Measurements from ENCODE around the gene ELAC2. TPM values are rescaled to one million over a fixed set of nuclear protein-coding genes. Genes with fewer than 3 reads are reported as not detected.

The ELAC2 gene
- total and polyA plus RNA-seq, 2 of the 4 experiments (the other 2 are of a cell fraction): 75.2 to 80.7 TPM

GRCh38 chr17:13002761-13003453 lies 14.9 kb downstream of the ELAC2 start:
- TF ChIP-seq CTCF (conservative IDR thresholded peaks at IDR 0.05; ENCODE audit: low read depth, low read length) (peak; percentile 83), MXI1 (IDR thresholded peaks at IDR 0.05; ENCODE audit: borderline replicate concordance, low read depth, low read length) (no peak), RAD21 (IDR thresholded peaks at IDR 0.05; ENCODE audit: low read length) (peak; percentile 88), MAZ (IDR thresholded peaks at IDR 0.05; ENCODE audit: borderline replicate concordance, low read depth, low read length) (no peak), SMC3 (IDR thresholded peaks at IDR 0.05; ENCODE audit: low read depth, low read length) (peak; percentile 80)
- no peak overlapping the region for H3K14ac ChIP-seq (replicated peaks; ENCODE audit: low read depth, low read length)
- no CpG with 5 or more reads among the region's 15 CpGs for WGBS, 2 experiments (ENCODE audit: extremely low coverage in 2 of 2, insufficient read length in 1 of 2)
- H3K4me1 ChIP-seq (ENCODE audit: control insufficient read depth, insufficient read depth, low read length): no peaks in the 10 kb centered on the region
- H2BK15ac ChIP-seq (ENCODE audit: low read depth, low read length): no peak overlapping the region
- no peak overlapping the region for H2AK5ac ChIP-seq (ENCODE audit: low read depth, low read length)
- peak overlapping the region in 1 of 2 experiments; percentile 46; a peak in 1 of 4 replicates for H4K8ac ChIP-seq (ENCODE audit: low read depth in 2 of 2, low read length in 2 of 2)
- no peaks in the 10 kb centered on the region for H3K9me3 ChIP-seq (ENCODE audit: control insufficient read depth, insufficient read depth, low read length)
- DNase-seq (peak; percentile 77), ATAC-seq (ENCODE audit: low read depth) (peak; percentile 95)
- no peaks in the 10 kb centered on the region for H3K27me3 ChIP-seq (ENCODE audit: control insufficient read depth, insufficient read depth, low read length)
- H4K20me1 ChIP-seq (ENCODE audit: insufficient read depth, low read length): peaks cover 9% of the 10 kb centered on the region; the same call in 1 of the 2 replicates
- peaks cover 52% of the 10 kb centered on the region for H3K36me3 ChIP-seq (ENCODE audit: control insufficient read depth, insufficient read depth, low read length)
- ChIA-PET POLR2A (ENCODE audit: unreplicated experiment) (no interaction called here), CTCF (interaction anchor here (0.7 to 1.1 kb wide), 2 partner anchors 10 to 19 kb away, joined by 3 read pairs; no protein-coding TSS in a partner anchor)
- no peak overlapping the region for H2AFZ ChIP-seq (replicated peaks; ENCODE audit: low read length, poor library complexity)
- no peak overlapping the region for H2BK20ac ChIP-seq (ENCODE audit: low read depth, low read length)
- no peak overlapping the region for H3K4me2 ChIP-seq (ENCODE audit: low read depth, low read length)
- in situ Hi-C loops (cut with MboI; ENCODE audit: low sequenced_read_pairs) (loop anchor here (5.0 to 25.0 kb wide), 5 partner anchors 338 to 1008 kb away; partner anchors contain the start of genes MYOCD and ZNF18), intact Hi-C loops (cut with micrococcal nuclease) (loop anchor here (1.0 to 5.0 kb wide), 6 partner anchors 260 to 1006 kb away; partner anchors contain the start of gene ZNF18), dilution Hi-C loops (cut with HindIII; ENCODE audit: low sequenced_read_pairs, unreplicated experiment) (no loop called here)
- H2AK9ac ChIP-seq (replicated peaks; ENCODE audit: low read depth, low read length, poor library complexity): peak overlapping the region; percentile 72
- H3K9me1 ChIP-seq (ENCODE audit: insufficient read depth, low read length): no peaks in the 10 kb centered on the region
- H2BK120ac ChIP-seq (ENCODE audit: low read depth, low read length): no peak overlapping the region
- H3K18ac ChIP-seq (ENCODE audit: low read depth, low read length): no peak overlapping the region
- H4K5ac ChIP-seq (ENCODE audit: low read depth, low read length): no peak overlapping the region
- no TSS peak for BruUV-seq (replicated peaks)
- H4K91ac ChIP-seq (ENCODE audit: insufficient read depth, low read depth, low read length): no peak overlapping the region
- no peak overlapping the region for H2BK5ac ChIP-seq (ENCODE audit: low read depth, low read length, poor library complexity, severe bottlenecking)
- no peak overlapping the region for H3K27ac ChIP-seq (ENCODE audit: insufficient read depth, low read length)
- H3K56ac ChIP-seq (ENCODE audit: extremely low read depth, insufficient read depth, low read length): no peak overlapping the region
- H3K23ac ChIP-seq (ENCODE audit: low read depth, low read length): no peak overlapping the region
- H3K9ac ChIP-seq (ENCODE audit: low read depth, low read length): no peak overlapping the region
- 0 out of 2 replicates have a peak overlapping the region, but pooled peaks have one; percentile 12 for H3K4ac ChIP-seq (ENCODE audit: low read depth, low read length)
- H3K79me1 ChIP-seq (ENCODE audit: low read depth in 1 of 2, low read length in 2 of 2): peaks cover 6 to 19% of the 10 kb centered on the region in 2 experiments; a peak in 1 of 4 replicates
- no peak overlapping the region for H3K4me3 ChIP-seq (ENCODE audit: insufficient read depth, low read depth, low read length)
